Uterus (tissue), 4 donors: ENCODE data around the gene MYO16. TPM values are rescaled to one million over a fixed set of nuclear protein-coding genes. Genes with fewer than 3 reads are reported as not detected.

Experiments used
- DNase-seq, 2 donors: peaks; one replicate each; pipeline ENCODE4 v3.0.0-alpha.2; 2019 to 2020
- H3K27ac ChIP-seq, 2 donors: fragments of 200-600 bp; sonication (generic); 1 replicate in 1 of 2; 2 replicates in 1 of 2; pipeline ENCODE4 v1.5.1; 2016 to 2018
- H3K27me3 ChIP-seq, 2 donors: fragments of 200-600 bp; sonication (generic); one replicate each; pipeline ENCODE4 v1.5.1; 2018 to 2019; ENCODE audit warnings: control low read depth in 1 of 2
- H3K36me3 ChIP-seq, 2 donors: fragments of 200-600 bp; sonication (generic); one replicate each; pipeline ENCODE4 v1.5.1; 2019; ENCODE audit warnings: control low read depth in 1 of 2
- H3K4me1 ChIP-seq, 2 donors: fragments of 200-600 bp; sonication (generic); one replicate each; pipeline ENCODE4 v1.5.1; 2018 to 2019; ENCODE audit warnings: control low read depth in 1 of 2
- H3K4me3 ChIP-seq, 2 donors: fragments of 200-600 bp; sonication (generic); 1 replicate in 1 of 2; 2 replicates in 1 of 2; pipeline ENCODE4 v1.5.1; 2018 to 2019; ENCODE audit warnings: mild to moderate bottlenecking in 1 of 2
- H3K9me3 ChIP-seq, 2 donors: fragments of 200-600 bp; sonication (generic); one replicate each; pipeline ENCODE4 v1.5.1; 2019; ENCODE audit warnings: control low read depth in 1 of 2
- CTCF ChIP-seq, 4 experiments: fragments of 200-600 bp in 2 of 4; fragments of 450-650 bp in 2 of 4; sonication (generic) in 2 of 4; IDR thresholded peaks; one replicate each; pipeline ENCODE4 v1.5.1; 2016 to 2019; ENCODE audit warnings: antibody characterized with exemption in 4 of 4, mild to moderate bottlenecking in 2 of 4, moderate library complexity in 1 of 4
- POLR2A ChIP-seq, 2 donors: fragments of 450-650 bp; IDR thresholded peaks; one replicate each; pipeline ENCODE4 v1.6.1; 2016; ENCODE audit warnings: antibody characterized with exemption in 2 of 2, mild to moderate bottlenecking in 1 of 2, moderate library complexity in 1 of 2
- intact Hi-C: fragments of 100-400 bp; cut with DNase I; formaldehyde crosslinking; loops from one replicate; pipeline ENCODE4 v1.15.1; 2023; ENCODE audit warnings: low total_unique reads
- total RNA-seq, 4 donors: library from RNA; depleted of rRNA in 3 of 4; stranded (reverse); fragments of >200 nt in 3 of 4; gene quantifications; one replicate each; pipeline versions ENCODE4 v1.1.0 to v1.2.4, GENCODE V29; 2014 to 2023
- donor health status: DM: yes; HTN: yes; CAD: no.

Gene MYO16
- total RNA-seq, 4 donors from 2014 or later, result 0.35 to 0.88 TPM; not detected in 2

- no peak overlapping the region for H3K27ac ChIP-seq
- no peaks in the 10 kb centered on the region for H3K4me1 ChIP-seq
- intact Hi-C loops, result no loop called here
- no peaks in the 10 kb centered on the region for H3K9me3 ChIP-seq
- no peak overlapping the region for H3K4me3 ChIP-seq
- H3K27me3 ChIP-seq, result no peaks in the 10 kb centered on the region
- DNase-seq, result no peak
- TF ChIP-seq POLR2A (IDR thresholded peaks at IDR 0.05), result no peak
- no peak for TF ChIP-seq CTCF (IDR thresholded peaks at IDR 0.05)
- H3K36me3 ChIP-seq, result no peaks in the 10 kb centered on the region
Observed at GRCh38 chr13:108669381-108669780, 40.0 kb downstream of the MYO16 start.

DNA sequence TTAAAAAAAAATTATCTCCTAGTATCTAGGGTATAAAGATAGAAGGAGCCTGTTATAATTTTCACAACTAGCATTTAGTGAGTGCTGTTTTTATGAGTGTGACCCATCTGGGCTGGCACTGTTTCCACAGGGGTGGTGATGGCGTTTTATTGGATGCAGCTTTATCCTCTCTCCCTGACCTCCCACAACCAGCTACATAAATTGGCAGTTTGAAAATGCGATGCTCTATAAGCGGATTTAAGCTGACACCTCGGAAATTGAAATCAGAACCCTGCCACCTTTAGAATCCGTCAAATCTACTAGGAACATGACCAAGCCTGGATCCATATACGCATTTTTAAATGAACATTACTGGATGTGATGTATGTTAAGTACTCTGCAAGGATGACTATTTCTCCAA lies 44.9 kb downstream of the MYO16 start:
- Histone ChIP-seq H3K27me3 (no peaks in the 10 kb centered on the region), H3K9me3 (no peaks in the 10 kb centered on the region), H3K4me1 (no peaks in the 10 kb centered on the region), H3K4me3 (no peak overlapping the region), H3K36me3 (no peaks in the 10 kb centered on the region), H3K27ac (no peak overlapping the region)
- no peak for TF ChIP-seq POLR2A (IDR thresholded peaks at IDR 0.05)
- TF ChIP-seq CTCF (IDR thresholded peaks at IDR 0.05), result no peak
- DNase-seq, result no peak
- intact Hi-C loops, result no loop called here

DNA sequence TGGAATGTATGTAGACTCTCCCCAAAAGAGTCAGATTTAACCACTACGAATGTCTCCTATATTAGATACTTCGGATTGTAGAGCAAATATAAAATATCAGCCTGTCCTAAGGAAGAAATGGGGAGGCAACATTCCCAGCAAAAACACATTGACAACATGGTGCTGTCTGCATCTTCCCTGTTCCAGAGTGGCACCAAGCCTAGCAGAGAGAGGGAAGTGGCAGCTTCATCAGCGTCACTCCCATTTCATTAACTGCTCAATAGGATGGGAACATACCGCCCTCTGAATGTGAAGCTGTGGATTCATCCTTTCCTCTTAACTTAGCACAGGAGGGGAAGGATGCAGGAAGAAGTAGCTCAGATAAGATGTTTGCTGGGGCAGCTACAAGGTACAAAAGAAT lies 45.4 kb downstream of the MYO16 start:
- Histone ChIP-seq H3K27me3 (no peaks in the 10 kb centered on the region), H3K4me3 (no peak overlapping the region), H3K36me3 (no peaks in the 10 kb centered on the region), H3K27ac (no peak overlapping the region), H3K9me3 (no peaks in the 10 kb centered on the region), H3K4me1 (no peaks in the 10 kb centered on the region)
- intact Hi-C loops, result no loop called here
- TF ChIP-seq POLR2A (IDR thresholded peaks at IDR 0.05) (no peak), CTCF (IDR thresholded peaks at IDR 0.05) (no peak)
- no peak for DNase-seq

DNA sequence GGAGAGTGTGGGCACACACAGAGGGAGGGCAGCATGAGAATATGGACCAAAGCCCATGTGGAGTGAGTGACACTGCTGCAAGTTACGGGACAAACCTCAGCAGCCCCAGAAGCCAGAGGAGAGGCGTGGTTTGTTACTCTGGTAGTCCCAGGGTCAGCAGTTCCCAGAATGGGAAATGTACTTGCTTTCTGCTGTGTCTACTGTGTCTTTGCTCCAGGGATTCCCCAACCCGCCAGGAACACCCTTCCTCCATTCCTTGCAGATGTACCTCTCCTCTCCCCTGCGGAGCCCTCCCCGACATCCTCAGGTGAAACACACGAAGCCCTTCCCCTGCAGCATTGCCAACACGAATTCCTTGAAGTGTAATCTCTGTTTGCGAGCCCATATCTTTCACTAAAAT lies 47.2 kb downstream of the MYO16 start:
- intact Hi-C loops, result no loop called here
- TF ChIP-seq CTCF (IDR thresholded peaks at IDR 0.05), result no peak
- TF ChIP-seq POLR2A (IDR thresholded peaks at IDR 0.05), result no peak
- no peaks in the 10 kb centered on the region for H3K4me1 ChIP-seq

DNA sequence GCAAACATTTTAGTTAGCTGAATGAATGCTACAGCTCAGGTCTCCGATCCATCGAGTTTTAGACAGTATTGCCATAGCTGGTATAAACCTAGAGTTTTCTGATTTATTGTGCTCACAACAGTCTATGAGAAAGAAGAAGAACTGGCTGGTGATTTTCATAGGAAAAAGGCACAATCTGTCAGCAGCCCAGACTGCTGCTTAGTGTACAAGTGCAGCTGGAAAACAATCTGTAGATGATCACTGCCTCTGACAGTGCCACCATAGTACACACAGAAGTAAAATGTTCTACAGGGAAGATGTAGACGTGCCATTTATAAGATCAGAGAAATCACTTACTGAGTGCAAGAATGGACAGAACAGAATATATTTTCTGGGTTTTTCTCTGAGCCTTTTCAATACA lies 48.4 kb downstream of the MYO16 start:
- H3K27ac ChIP-seq, result no peak overlapping the region
- intact Hi-C loops, result no loop called here

More for the DNA sequence above, 47.2 kb downstream of the MYO16 start:
- no peaks in the 10 kb centered on the region for H3K36me3 ChIP-seq
- H3K4me3 ChIP-seq, result no peak overlapping the region
- no peaks in the 10 kb centered on the region for H3K9me3 ChIP-seq
- no peak for DNase-seq
- H3K27ac ChIP-seq, result no peak overlapping the region
- no peaks in the 10 kb centered on the region for H3K27me3 ChIP-seq

More for the DNA sequence above, 48.4 kb downstream of the MYO16 start:
- no peak overlapping the region for H3K4me3 ChIP-seq
- H3K4me1 ChIP-seq, result no peaks in the 10 kb centered on the region
- no peak for DNase-seq
- H3K9me3 ChIP-seq, result no peaks in the 10 kb centered on the region
- H3K27me3 ChIP-seq, result no peaks in the 10 kb centered on the region
- H3K36me3 ChIP-seq, result no peaks in the 10 kb centered on the region
- TF ChIP-seq CTCF (IDR thresholded peaks at IDR 0.05), result no peak
- TF ChIP-seq POLR2A (IDR thresholded peaks at IDR 0.05), result no peak
